ENCODE results near the gene SDF4. TPM values are rescaled to one million over a fixed set of nuclear protein-coding genes. Genes with fewer than 3 reads are reported as not detected.

The SDF4 gene
- total RNA-seq, 1 donor from 2014 or later, result 116 TPM

DNA sequence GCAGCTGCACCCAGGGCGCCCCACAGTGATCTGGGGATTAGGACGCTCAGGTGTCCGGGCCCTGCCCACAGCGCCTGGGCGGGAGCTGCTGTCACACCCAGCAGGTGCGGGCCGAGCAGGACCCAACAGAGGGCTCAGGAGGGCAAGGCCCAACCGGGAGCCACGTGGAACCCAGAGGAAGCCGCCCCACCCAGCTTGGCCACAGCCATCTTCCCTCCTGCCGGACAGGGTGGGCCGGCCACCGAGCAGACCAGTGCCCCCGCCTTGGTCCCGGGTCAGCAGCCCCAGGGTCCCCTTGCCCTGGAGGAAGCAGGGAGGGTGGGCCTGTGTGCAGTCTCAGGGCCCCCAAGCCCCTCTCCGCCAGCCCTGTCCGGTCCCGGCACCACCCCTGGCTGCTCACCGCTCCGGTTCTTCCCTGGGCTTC, 64.4 kb downstream of the SDF4 start:
- no peak for DNase-seq (ENCODE audit: low read depth, low spot score)

Other genes starting within 250 kb of the SDF4 start
- gene PERM1, start 249.9 kb downstream of the SDF4 start, total RNA-seq, result not detected in 2 replicates
- 9.1 and 17.8 TPM in 2 replicates for gene HES4, start 231.9 kb downstream of the SDF4 start, total RNA-seq
- 96.4 and 121 TPM in 2 replicates for gene ISG15, start 218.5 kb downstream of the SDF4 start, total RNA-seq
- 48.4 and 88.2 TPM in 2 replicates for gene AGRN, start 211.9 kb downstream of the SDF4 start, total RNA-seq
- gene RNF223, start 157.7 kb downstream of the SDF4 start, total RNA-seq, result not detected in 2 replicates
- gene C1orf159, start 115.9 kb downstream of the SDF4 start, total RNA-seq, result 6.1 and 6.7 TPM in 2 replicates
- not detected in 2 replicates for gene TTLL10, start 58.1 kb downstream of the SDF4 start, total RNA-seq
- gene TNFRSF18, start 25.4 kb downstream of the SDF4 start, total RNA-seq, result 0.18 TPM in 1 of 2 replicates, not detected in the other
- gene TNFRSF4, start 17.8 kb downstream of the SDF4 start, total RNA-seq, result 0.79 and 1.2 TPM in 2 replicates
- gene B3GALT6, start 236 bp upstream of the SDF4 start, total RNA-seq, result 28.9 and 31.5 TPM in 2 replicates
- gene C1QTNF12, start 14.7 kb upstream of the SDF4 start, total RNA-seq, result 0.33 TPM in 1 of 2 replicates, not detected in the other
- gene UBE2J2, start 41.9 kb upstream of the SDF4 start, total RNA-seq, result 47.9 and 63.2 TPM in 2 replicates
- 0.33 and 0.46 TPM in 2 replicates for gene SCNN1D, start 48.4 kb upstream of the SDF4 start, total RNA-seq
- gene ACAP3, start 75.9 kb upstream of the SDF4 start, total RNA-seq, result 16.2 and 17.4 TPM in 2 replicates
- gene PUSL1, start 76.6 kb upstream of the SDF4 start, total RNA-seq, result 18.1 and 19.9 TPM in 2 replicates
- 72.4 and 76.0 TPM in 2 replicates for gene INTS11, start 92.7 kb upstream of the SDF4 start, total RNA-seq
- gene CPTP, start 92.8 kb upstream of the SDF4 start, total RNA-seq, result 12.3 and 14.0 TPM in 2 replicates
- gene TAS1R3, start 99.3 kb upstream of the SDF4 start, total RNA-seq, result 0.13 and 0.25 TPM in 2 replicates
- 57.5 and 60.5 TPM in 2 replicates for gene DVL1, start 117.4 kb upstream of the SDF4 start, total RNA-seq
- gene MXRA8, start 126.6 kb upstream of the SDF4 start, total RNA-seq, result 0.99 and 2.2 TPM in 2 replicates
- gene AURKAIP1, start 143.2 kb upstream of the SDF4 start, total RNA-seq, result 115 and 129 TPM in 2 replicates
- gene CCNL2, start 167.3 kb upstream of the SDF4 start, total RNA-seq, result 96.5 and 105 TPM in 2 replicates
- gene MRPL20, start 175.3 kb upstream of the SDF4 start, total RNA-seq, result 116 and 132 TPM in 2 replicates
- gene ANKRD65, start 189.3 kb upstream of the SDF4 start, total RNA-seq, result 0.07 and 0.14 TPM in 2 replicates
- gene VWA1, start 203.7 kb upstream of the SDF4 start, total RNA-seq, result 1.6 and 1.7 TPM in 2 replicates
- gene ATAD3C, start 217.7 kb upstream of the SDF4 start, total RNA-seq, result 0.20 TPM in 1 of 2 replicates, not detected in the other
- gene ATAD3B, start 239.8 kb upstream of the SDF4 start, total RNA-seq, result 23.6 and 32.2 TPM in 2 replicates

Data from pulmonary artery endothelial cell (primary cell).